ENCODE measurements around the gene DEAF1. TPM values are rescaled to one million over a fixed set of nuclear protein-coding genes. Genes with fewer than 3 reads are reported as not detected.

The DEAF1 gene
- total and polyA plus RNA-seq, 2 of the 13 experiments (the other 11 are each of a cell fraction or from before 2014, with no cell fraction given) = 22.3 to 29.6 TPM

- no peak for TF ChIP-seq HMG20B (CRISPR knock-in tag; conservative IDR thresholded peaks at IDR 0.05)
- TF ChIP-seq SIX4 (CRISPR knock-in tag; IDR thresholded peaks at IDR 0.05) = no peak
Measured at GRCh38 chr11:694563-695287, at the start of gene DEAF1 (continued).

DNA sequence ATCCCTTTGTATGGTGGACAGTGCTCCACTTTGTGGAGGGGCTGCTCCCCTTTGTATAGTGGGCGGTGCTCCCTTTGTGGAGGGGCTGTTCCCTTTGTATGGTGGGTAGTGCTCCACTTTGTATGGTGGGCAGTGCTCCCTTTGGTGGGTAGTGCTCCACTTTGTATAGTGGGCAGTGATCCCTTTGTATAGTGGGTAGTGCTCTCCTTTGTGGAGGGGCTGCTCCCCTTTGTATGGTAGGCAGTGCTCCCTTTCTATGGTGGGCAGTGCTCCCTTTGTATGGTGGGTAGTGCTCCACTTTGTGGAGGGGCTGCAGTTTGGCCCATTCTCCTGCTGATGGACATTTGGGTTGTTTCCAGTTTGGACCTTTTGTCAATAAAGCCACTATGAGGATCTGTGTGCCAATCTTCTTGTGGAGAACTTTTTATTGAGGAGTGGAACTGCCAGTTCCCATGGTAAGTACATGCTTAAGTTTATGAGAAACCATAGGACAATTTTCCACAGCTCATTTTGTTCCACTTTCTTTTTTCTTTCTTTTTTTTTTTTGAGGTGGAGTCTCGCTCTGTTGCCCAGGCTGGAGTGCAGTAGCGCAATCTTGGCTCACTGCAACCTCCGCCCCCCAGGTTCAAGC lies 47.7 kb upstream of the DEAF1 start:
- H4K20me1 ChIP-seq (ENCODE audit: insufficient read depth, low read length) = no peaks in the 10 kb centered on the region
- WGBS (ENCODE audit: low lambda C conversion rate) = 99% methylated on average over 3 of the region's 4 CpGs
- no peak overlapping the region for H3K4me2 ChIP-seq (ENCODE audit: low read depth, low read length)
- ChIA-PET CTCF (ENCODE audit: low intra/inter-chr PET ratio, low total read pairs) (no interaction called here), POLR2A (no interaction called here)
- H3K9me3 ChIP-seq (ENCODE audit: low read length) = no peaks in the 10 kb centered on the region
- in situ Hi-C loops (cut with HindIII; ENCODE audit: extremely low pct_ligation_motif_present, low pct_unique_long_range_greater_than_20kb) = no loop called here
- no TSS peak for BruUV-seq (replicated peaks)
- H3K36me3 ChIP-seq (replicated peaks in 1 of 2; ENCODE audit: control insufficient read depth in 1 of 2, insufficient read depth in 2 of 2, low read length in 2 of 2) = no peaks in the 10 kb centered on the region
- no peak overlapping the region for H3K9ac ChIP-seq (ENCODE audit: insufficient read depth, low read depth, low read length)
- no peak overlapping the region for H3K27ac ChIP-seq (ENCODE audit: extremely low read length, insufficient read depth, low read length)
- ATAC-seq = no peak
- peaks cover 18% of the 10 kb centered on the region for H3K4me1 ChIP-seq (ENCODE audit: insufficient read depth, low read length)
- H3K4me3 ChIP-seq (replicated peaks in 1 of 3; ENCODE audit: insufficient read depth in 1 of 3, low read depth in 2 of 3, low read length in 3 of 3) = no peak overlapping the region
- no peak overlapping the region for H2AFZ ChIP-seq (ENCODE audit: low read length)
- H3K79me2 ChIP-seq (ENCODE audit: insufficient read depth, low read length) = peaks cover 4% of the 10 kb centered on the region
- FAIRE-seq = no peak
- H3K27me3 ChIP-seq (ENCODE audit: control insufficient read depth in 1 of 2, insufficient read depth in 2 of 2, low read length in 2 of 2) = peaks cover 0 to 7% of the 10 kb centered on the region in 2 experiments; a peak in 4 of 5 replicates
- intact Hi-C loops (cut with micrococcal nuclease; ENCODE audit: unreplicated experiment) = no loop called here
- TF ChIP-seq ZNF263 (CRISPR knock-in tag; IDR thresholded peaks at IDR 0.05) (peak; percentile 99), KMT2B (CRISPR knock-in tag; IDR thresholded peaks at IDR 0.05) (no peak)
- no peak for DNase-seq (ENCODE audit: low spot score)

- no peak overlapping the region for H3K4me2 ChIP-seq (ENCODE audit: low read depth, low read length)
- H2AFZ ChIP-seq (ENCODE audit: low read length) = no peak overlapping the region
- no peaks in the 10 kb centered on the region for H3K36me3 ChIP-seq (replicated peaks in 1 of 2; ENCODE audit: control insufficient read depth in 1 of 2, insufficient read depth in 2 of 2, low read length in 2 of 2)
- BruUV-seq (replicated peaks) = no TSS peak
- DNase-seq (ENCODE audit: low spot score) (no peak), FAIRE-seq (no peak), ATAC-seq (no peak)
- intact Hi-C loops (cut with micrococcal nuclease; ENCODE audit: unreplicated experiment) (no loop called here), in situ Hi-C loops (cut with HindIII; ENCODE audit: extremely low pct_ligation_motif_present, low pct_unique_long_range_greater_than_20kb) (no loop called here)
- H3K79me2 ChIP-seq (ENCODE audit: insufficient read depth, low read length) = no peaks in the 10 kb centered on the region
- 19% methylated on average over 3 of the region's 3 CpGs for WGBS (ENCODE audit: low lambda C conversion rate)
- peaks cover 0 to 10% of the 10 kb centered on the region in 2 experiments; a peak in 4 of 5 replicates for H3K27me3 ChIP-seq (ENCODE audit: control insufficient read depth in 1 of 2, insufficient read depth in 2 of 2, low read length in 2 of 2)
- H3K9ac ChIP-seq (ENCODE audit: insufficient read depth, low read depth, low read length) = no peak overlapping the region
- H4K20me1 ChIP-seq (ENCODE audit: insufficient read depth, low read length) = no peaks in the 10 kb centered on the region
- H3K27ac ChIP-seq (ENCODE audit: extremely low read length, insufficient read depth, low read length) = no peak overlapping the region
- H3K4me3 ChIP-seq (replicated peaks in 1 of 3; ENCODE audit: insufficient read depth in 1 of 3, low read depth in 2 of 3, low read length in 3 of 3) = no peak overlapping the region
- H3K9me3 ChIP-seq (ENCODE audit: low read length) = no peaks in the 10 kb centered on the region
- peaks cover 23% of the 10 kb centered on the region for H3K4me1 ChIP-seq (ENCODE audit: insufficient read depth, low read length)
- POLR2A ChIA-PET = no interaction called here
- CTCF ChIA-PET (ENCODE audit: low intra/inter-chr PET ratio, low total read pairs) = no interaction called here
- TF ChIP-seq MBD4 (IDR thresholded peaks at IDR 0.05; ENCODE audit: borderline replicate concordance, low read length) (no peak), CEBPG (CRISPR knock-in tag; IDR thresholded peaks at IDR 0.05) (no peak), ZMYM2 (CRISPR knock-in tag; IDR thresholded peaks at IDR 0.05) (no peak), ZNF614 (CRISPR knock-in tag; IDR thresholded peaks at IDR 0.05; ENCODE audit: borderline replicate concordance) (no peak), POGZ (CRISPR knock-in tag; IDR thresholded peaks at IDR 0.05) (no peak), CENPX (CRISPR knock-in tag; IDR thresholded peaks at IDR 0.05) (no peak), ZNF879 (CRISPR knock-in tag; IDR thresholded peaks at IDR 0.05) (no peak)
- TF ChIP-seq, protein P1, sequence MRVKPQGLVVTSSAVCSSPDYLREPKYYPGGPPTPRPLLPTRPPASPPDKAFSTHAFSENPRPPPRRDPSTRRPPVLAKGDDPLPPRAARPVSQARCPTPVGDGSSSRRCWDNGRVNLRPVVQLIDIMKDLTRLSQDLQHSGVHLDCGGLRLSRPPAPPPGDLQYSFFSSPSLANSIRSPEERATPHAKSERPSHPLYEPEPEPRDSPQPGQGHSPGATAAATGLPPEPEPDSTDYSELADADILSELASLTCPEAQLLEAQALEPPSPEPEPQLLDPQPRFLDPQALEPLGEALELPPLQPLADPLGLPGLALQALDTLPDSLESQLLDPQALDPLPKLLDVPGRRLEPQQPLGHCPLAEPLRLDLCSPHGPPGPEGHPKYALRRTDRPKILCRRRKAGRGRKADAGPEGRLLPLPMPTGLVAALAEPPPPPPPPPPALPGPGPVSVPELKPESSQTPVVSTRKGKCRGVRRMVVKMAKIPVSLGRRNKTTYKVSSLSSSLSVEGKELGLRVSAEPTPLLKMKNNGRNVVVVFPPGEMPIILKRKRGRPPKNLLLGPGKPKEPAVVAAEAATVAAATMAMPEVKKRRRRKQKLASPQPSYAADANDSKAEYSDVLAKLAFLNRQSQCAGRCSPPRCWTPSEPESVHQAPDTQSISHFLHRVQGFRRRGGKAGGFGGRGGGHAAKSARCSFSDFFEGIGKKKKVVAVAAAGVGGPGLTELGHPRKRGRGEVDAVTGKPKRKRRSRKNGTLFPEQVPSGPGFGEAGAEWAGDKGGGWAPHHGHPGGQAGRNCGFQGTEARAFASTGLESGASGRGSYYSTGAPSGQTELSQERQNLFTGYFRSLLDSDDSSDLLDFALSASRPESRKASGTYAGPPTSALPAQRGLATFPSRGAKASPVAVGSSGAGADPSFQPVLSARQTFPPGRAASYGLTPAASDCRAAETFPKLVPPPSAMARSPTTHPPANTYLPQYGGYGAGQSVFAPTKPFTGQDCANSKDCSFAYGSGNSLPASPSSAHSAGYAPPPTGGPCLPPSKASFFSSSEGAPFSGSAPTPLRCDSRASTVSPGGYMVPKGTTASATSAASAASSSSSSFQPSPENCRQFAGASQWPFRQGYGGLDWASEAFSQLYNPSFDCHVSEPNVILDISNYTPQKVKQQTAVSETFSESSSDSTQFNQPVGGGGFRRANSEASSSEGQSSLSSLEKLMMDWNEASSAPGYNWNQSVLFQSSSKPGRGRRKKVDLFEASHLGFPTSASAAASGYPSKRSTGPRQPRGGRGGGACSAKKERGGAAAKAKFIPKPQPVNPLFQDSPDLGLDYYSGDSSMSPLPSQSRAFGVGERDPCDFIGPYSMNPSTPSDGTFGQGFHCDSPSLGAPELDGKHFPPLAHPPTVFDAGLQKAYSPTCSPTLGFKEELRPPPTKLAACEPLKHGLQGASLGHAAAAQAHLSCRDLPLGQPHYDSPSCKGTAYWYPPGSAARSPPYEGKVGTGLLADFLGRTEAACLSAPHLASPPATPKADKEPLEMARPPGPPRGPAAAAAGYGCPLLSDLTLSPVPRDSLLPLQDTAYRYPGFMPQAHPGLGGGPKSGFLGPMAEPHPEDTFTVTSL (CRISPR knock-in tag; IDR thresholded peaks at IDR 0.05; ENCODE audit: borderline replicate concordance) = no peak
Measured at GRCh38 chr11:742156-742546, 47.1 kb upstream of the DEAF1 start.
